ENCODE measurements around the gene TEF. TPM values are rescaled to one million over a fixed set of nuclear protein-coding genes. Genes with fewer than 3 reads are reported as not detected.

Gene TEF
- total RNA-seq, 2 experiments from 2014 or later, result 1.7 to 1.9 TPM

DNA sequence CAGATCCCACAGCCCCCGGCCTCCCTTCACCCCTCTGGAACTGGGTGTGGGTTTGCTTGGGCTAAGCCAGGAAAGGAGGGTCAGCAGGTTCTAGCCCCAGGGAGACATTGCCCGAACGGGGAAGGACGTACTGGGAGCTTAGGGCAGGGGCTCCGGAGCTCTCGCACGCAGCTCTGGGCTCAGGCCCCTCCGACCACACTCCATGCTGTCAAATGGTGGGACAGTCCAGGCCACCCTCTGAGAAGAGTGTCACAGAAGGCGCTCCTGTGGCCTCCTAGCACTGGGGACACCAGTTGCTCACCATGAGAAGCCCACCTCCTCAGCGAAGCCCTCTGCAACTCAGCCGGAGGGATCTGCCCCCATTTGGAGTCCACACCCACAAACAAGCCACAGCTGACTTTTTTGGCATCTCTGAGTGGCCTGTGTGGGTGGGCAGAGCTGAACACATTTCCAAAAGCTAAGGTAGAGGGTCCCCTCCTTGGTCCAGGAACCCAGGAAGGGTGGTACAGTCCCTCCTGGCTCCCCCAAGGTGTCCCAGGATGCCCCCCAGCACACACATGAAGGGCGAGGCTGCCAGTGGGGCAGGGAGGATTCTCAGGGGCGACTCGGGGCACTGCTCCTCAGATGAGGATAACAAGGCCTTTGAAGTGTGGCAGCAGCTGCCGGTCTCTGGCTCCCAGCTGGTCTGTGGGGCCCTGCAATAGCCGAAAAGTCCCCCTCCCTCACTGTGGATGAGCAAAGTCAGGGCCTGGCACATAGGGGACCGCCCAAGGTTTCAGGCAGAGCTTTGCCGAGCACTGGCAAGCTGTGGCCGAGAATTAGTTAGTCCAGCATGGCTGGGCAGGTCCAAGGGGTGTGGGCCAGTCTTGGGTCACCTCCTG is 13.0 kb upstream of the TEF start:
- H3K4me1 Mint-ChIP-seq (ENCODE audit: low read depth), result peaks cover 6% of the 10 kb centered on the region
- intact Hi-C loops (cut with micrococcal nuclease), result no loop called here
- DNase-seq, result no peak
- no peaks in the 10 kb centered on the region for H3K36me3 Mint-ChIP-seq (ENCODE audit: low read depth)
- CTCF ChIA-PET, result no interaction called here
- H3K4me3 Mint-ChIP-seq, result no peak overlapping the region
- H3K9me3 Mint-ChIP-seq, result no peaks in the 10 kb centered on the region
- no peak overlapping the region for H3K27ac Mint-ChIP-seq
- H3K27me3 Mint-ChIP-seq (ENCODE audit: low read depth), result peaks cover 2% of the 10 kb centered on the region

DNA sequence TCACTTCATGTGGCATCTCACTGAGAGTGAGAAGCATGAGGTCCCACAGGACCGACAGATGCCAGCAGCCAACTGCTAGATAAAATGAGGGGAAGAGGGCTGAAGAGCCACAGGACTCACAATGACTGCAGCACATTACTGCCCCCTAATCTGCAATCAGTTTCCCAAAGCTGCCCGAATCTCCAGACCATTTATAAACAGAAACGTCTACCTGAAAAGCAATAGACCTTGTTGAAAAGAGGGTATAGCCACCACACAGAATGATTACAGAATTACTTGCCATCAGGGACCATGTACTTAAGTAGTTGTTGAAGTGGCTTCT is 12.4 kb upstream of the TEF start:
- Mint-ChIP-seq H3K4me3 (no peak overlapping the region), H3K36me3 (ENCODE audit: low read depth) (no peaks in the 10 kb centered on the region), H3K4me1 (ENCODE audit: low read depth) (peaks cover 6% of the 10 kb centered on the region), H3K27ac (no peak overlapping the region), H3K9me3 (no peaks in the 10 kb centered on the region), H3K27me3 (ENCODE audit: low read depth) (peaks cover 2% of the 10 kb centered on the region)
- DNase-seq, result no peak
- intact Hi-C loops (cut with micrococcal nuclease), result no loop called here
- CTCF ChIA-PET, result no interaction called here

GRCh38 chr22:41369837-41370236 is 11.9 kb upstream of the TEF start:
- Mint-ChIP-seq H3K36me3 (ENCODE audit: low read depth) (no peaks in the 10 kb centered on the region), H3K4me1 (ENCODE audit: low read depth) (peaks cover 6% of the 10 kb centered on the region), H3K4me3 (no peak overlapping the region), H3K27ac (no peak overlapping the region), H3K9me3 (no peaks in the 10 kb centered on the region), H3K27me3 (ENCODE audit: low read depth) (peaks cover 2% of the 10 kb centered on the region)
- intact Hi-C loops (cut with micrococcal nuclease), result no loop called here
- CTCF ChIA-PET, result no interaction called here
- DNase-seq, result no peak

GRCh38 chr22:41377846-41378245 is 3.9 kb upstream of the TEF start:
- Mint-ChIP-seq H3K27me3 (ENCODE audit: low read depth) (no peaks in the 10 kb centered on the region), H3K9me3 (no peaks in the 10 kb centered on the region), H3K36me3 (ENCODE audit: low read depth) (no peaks in the 10 kb centered on the region), H3K4me1 (ENCODE audit: low read depth) (peaks cover 8% of the 10 kb centered on the region), H3K27ac (no peak overlapping the region), H3K4me3 (no peak overlapping the region)
- intact Hi-C loops (cut with micrococcal nuclease), result no loop called here
- CTCF ChIA-PET, result interaction anchor here (1.1 kb wide), 1 partner anchor 26 kb away, joined by 5 read pairs; no protein-coding TSS in a partner anchor
- no peak for DNase-seq

DNA sequence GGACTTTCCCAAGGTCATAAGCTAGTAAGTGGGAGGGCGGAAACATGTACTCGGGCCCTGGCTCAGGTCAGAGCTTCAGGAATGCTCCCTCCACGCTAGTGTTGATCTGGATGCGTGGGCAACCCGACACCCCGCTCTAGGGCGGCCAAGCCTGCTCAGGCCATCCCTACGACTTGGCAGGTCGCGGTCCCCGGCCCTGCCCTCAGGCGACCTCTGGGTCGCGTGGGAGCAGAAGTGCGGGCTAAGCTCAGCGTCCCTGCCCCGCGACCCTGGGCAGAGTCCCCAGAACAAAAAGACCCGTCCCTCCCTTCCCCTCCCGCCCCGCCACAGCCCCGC is 781 bp upstream of the TEF start:
- Mint-ChIP-seq H3K27ac (no peak overlapping the region), H3K9me3 (no peaks in the 10 kb centered on the region), H3K4me1 (ENCODE audit: low read depth) (peaks cover 13% of the 10 kb centered on the region), H3K4me3 (peak overlapping the region; percentile 87), H3K36me3 (ENCODE audit: low read depth) (no peaks in the 10 kb centered on the region), H3K27me3 (ENCODE audit: low read depth) (no peaks in the 10 kb centered on the region)
- intact Hi-C loops (cut with micrococcal nuclease), result loop anchor here (1.0 to 5.0 kb wide), 10 partner anchors 63 to 524 kb away; partner anchors contain the start of genes ACO2, DESI1, RANGAP1 and RBX1
- CTCF ChIA-PET, result interaction anchor here (1.1 to 1.7 kb wide), 2 partner anchors 22 to 80 kb away, joined by 3 to 7 read pairs; partner anchors contain the start of gene ZC3H7B
- DNase-seq, result no peak

GRCh38 chr22:41382098-41382578 is 396 bp downstream of the TEF start:
- peaks cover 13% of the 10 kb centered on the region for H3K4me1 Mint-ChIP-seq (ENCODE audit: low read depth)
- peak; percentile 54 for DNase-seq
- H3K27ac Mint-ChIP-seq, result peak overlapping the region; percentile 72
- peak overlapping the region; percentile 87 for H3K4me3 Mint-ChIP-seq
- H3K27me3 Mint-ChIP-seq (ENCODE audit: low read depth), result no peaks in the 10 kb centered on the region
- intact Hi-C loops (cut with micrococcal nuclease), result loop anchor here (5.0 kb wide), 2 partner anchors 80 to 525 kb away; partner anchors contain the start of genes ST13, XPNPEP3 and ZC3H7B
- no peaks in the 10 kb centered on the region for H3K36me3 Mint-ChIP-seq (ENCODE audit: low read depth)
- CTCF ChIA-PET, result interaction anchor here (1.7 kb wide), 1 partner anchor 21 kb away, joined by 7 read pairs; no protein-coding TSS in a partner anchor
- H3K9me3 Mint-ChIP-seq, result no peaks in the 10 kb centered on the region

DNA sequence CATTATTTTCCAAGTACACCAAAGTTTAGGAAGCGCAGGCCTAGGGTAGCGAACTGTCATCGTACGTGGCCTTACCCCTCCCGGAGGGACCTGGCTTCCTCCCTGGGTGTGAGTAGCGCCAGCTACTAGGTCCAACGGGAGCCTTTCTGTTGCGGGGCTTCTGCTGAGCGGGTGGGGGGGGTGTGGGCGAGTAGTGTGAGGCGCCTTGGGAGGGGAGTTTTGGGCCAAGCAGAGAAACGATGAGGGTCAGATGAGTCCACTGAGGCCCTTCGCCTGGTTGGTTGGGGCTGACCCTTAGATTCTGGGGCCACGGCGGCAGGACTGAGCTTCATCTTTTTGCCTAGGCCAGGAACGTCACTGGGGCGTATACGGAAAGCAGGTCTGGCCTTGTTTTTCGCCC is 868 bp downstream of the TEF start:
- intact Hi-C loops (cut with micrococcal nuclease), result loop anchor here (5.0 kb wide), 2 partner anchors 80 to 525 kb away; partner anchors contain the start of genes ST13, XPNPEP3 and ZC3H7B
- Mint-ChIP-seq H3K27me3 (ENCODE audit: low read depth) (no peaks in the 10 kb centered on the region), H3K4me3 (peak overlapping the region; percentile 87), H3K27ac (no peak overlapping the region), H3K36me3 (ENCODE audit: low read depth) (no peaks in the 10 kb centered on the region), H3K9me3 (no peaks in the 10 kb centered on the region), H3K4me1 (ENCODE audit: low read depth) (peaks cover 13% of the 10 kb centered on the region)
- CTCF ChIA-PET, result interaction anchor here (3.1 kb wide), 1 partner anchor 21 kb away, joined by 9 read pairs; no protein-coding TSS in a partner anchor
- DNase-seq, result no peak

DNA sequence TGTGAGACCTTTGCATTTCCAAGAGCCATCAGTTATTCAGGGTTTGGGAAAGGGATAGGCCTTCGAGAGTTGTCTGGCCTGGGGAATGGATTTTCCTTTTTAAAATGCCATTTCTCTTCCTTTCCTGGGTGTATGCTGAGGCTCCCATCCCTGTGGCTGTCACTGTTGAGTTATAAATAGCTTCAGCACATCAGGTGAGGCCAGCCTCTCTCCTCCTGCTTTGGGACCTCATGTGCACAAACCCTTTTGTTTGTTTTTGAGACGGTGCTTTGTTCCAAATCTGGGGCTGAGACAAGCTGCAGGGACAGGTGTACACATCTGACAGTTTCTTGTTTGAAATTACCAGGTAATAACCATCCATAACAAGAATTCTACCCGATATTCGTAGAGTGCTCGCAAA is 1.3 kb downstream of the TEF start:
- intact Hi-C loops (cut with micrococcal nuclease), result loop anchor here (5.0 kb wide), 2 partner anchors 81 to 526 kb away; partner anchors contain the start of genes ST13, XPNPEP3 and ZC3H7B
- no peak overlapping the region for H3K27ac Mint-ChIP-seq
- DNase-seq, result no peak
- peaks cover 13% of the 10 kb centered on the region for H3K4me1 Mint-ChIP-seq (ENCODE audit: low read depth)
- no peaks in the 10 kb centered on the region for H3K9me3 Mint-ChIP-seq
- H3K27me3 Mint-ChIP-seq (ENCODE audit: low read depth), result no peaks in the 10 kb centered on the region
- H3K36me3 Mint-ChIP-seq (ENCODE audit: low read depth), result no peaks in the 10 kb centered on the region
- H3K4me3 Mint-ChIP-seq, result peak overlapping the region; percentile 87
- CTCF ChIA-PET, result interaction anchor here (3.1 kb wide), 1 partner anchor 21 kb away, joined by 9 read pairs; no protein-coding TSS in a partner anchor

- intact Hi-C loops (cut with micrococcal nuclease), result loop anchor here (5.0 kb wide), 2 partner anchors 82 to 527 kb away; partner anchors contain the start of genes ST13, XPNPEP3 and ZC3H7B
- H3K4me1 Mint-ChIP-seq (ENCODE audit: low read depth), result peaks cover 13% of the 10 kb centered on the region
- no peak for DNase-seq
- no peaks in the 10 kb centered on the region for H3K9me3 Mint-ChIP-seq
- no peak overlapping the region for H3K27ac Mint-ChIP-seq
- H3K27me3 Mint-ChIP-seq (ENCODE audit: low read depth), result no peaks in the 10 kb centered on the region
- no peak overlapping the region for H3K4me3 Mint-ChIP-seq
- CTCF ChIA-PET, result interaction anchor here (0.6 to 3.1 kb wide), 2 partner anchors 20 to 134 kb away, joined by 3 to 9 read pairs; no protein-coding TSS in a partner anchor
- H3K36me3 Mint-ChIP-seq (ENCODE audit: low read depth), result peaks cover 2% of the 10 kb centered on the region
Measured at GRCh38 chr22:41384128-41384527, 2.4 kb downstream of the TEF start.

GRCh38 chr22:41387341-41387740 is 5.6 kb downstream of the TEF start:
- Mint-ChIP-seq H3K27ac (no peak overlapping the region), H3K27me3 (ENCODE audit: low read depth) (no peaks in the 10 kb centered on the region), H3K36me3 (ENCODE audit: low read depth) (peaks cover 5% of the 10 kb centered on the region), H3K4me1 (ENCODE audit: low read depth) (peaks cover 8% of the 10 kb centered on the region), H3K9me3 (no peaks in the 10 kb centered on the region), H3K4me3 (no peak overlapping the region)
- intact Hi-C loops (cut with micrococcal nuclease), result no loop called here
- CTCF ChIA-PET, result no interaction called here
- DNase-seq, result no peak

DNA sequence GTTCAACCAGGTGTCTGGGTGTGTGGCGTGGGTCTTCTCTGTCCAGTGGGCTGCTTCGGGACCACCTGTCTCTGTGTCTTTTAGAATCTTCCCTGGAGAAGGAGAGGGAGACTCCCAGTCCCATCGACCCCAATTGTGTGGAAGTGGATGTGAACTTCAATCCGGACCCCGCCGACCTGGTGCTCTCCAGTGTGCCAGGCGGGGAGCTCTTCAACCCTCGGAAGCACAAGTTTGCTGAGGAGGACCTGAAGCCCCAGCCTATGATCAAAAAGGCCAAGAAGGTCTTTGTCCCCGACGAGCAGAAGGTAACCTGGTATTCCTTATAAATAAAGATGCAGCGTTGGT is 12.2 kb downstream of the TEF start:
- CTCF ChIA-PET, result no interaction called here
- no peaks in the 10 kb centered on the region for H3K27me3 Mint-ChIP-seq (ENCODE audit: low read depth)
- H3K4me3 Mint-ChIP-seq, result no peak overlapping the region
- intact Hi-C loops (cut with micrococcal nuclease), result no loop called here
- DNase-seq, result no peak
- no peak overlapping the region for H3K27ac Mint-ChIP-seq
- H3K4me1 Mint-ChIP-seq (ENCODE audit: low read depth), result no peaks in the 10 kb centered on the region
- peaks cover 6% of the 10 kb centered on the region for H3K36me3 Mint-ChIP-seq (ENCODE audit: low read depth)
- H3K9me3 Mint-ChIP-seq, result no peaks in the 10 kb centered on the region

GRCh38 chr22:41395531-41396240 is 13.9 kb downstream of the TEF start:
- CTCF ChIA-PET, result no interaction called here
- H3K9me3 Mint-ChIP-seq, result no peaks in the 10 kb centered on the region
- H3K4me3 Mint-ChIP-seq, result no peak overlapping the region
- H3K4me1 Mint-ChIP-seq (ENCODE audit: low read depth), result no peaks in the 10 kb centered on the region
- no peak overlapping the region for H3K27ac Mint-ChIP-seq
- intact Hi-C loops (cut with micrococcal nuclease), result no loop called here
- H3K36me3 Mint-ChIP-seq (ENCODE audit: low read depth), result peaks cover 3% of the 10 kb centered on the region
- H3K27me3 Mint-ChIP-seq (ENCODE audit: low read depth), result no peaks in the 10 kb centered on the region
- DNase-seq, result no peak

Measured in activated naive CD4-positive, alpha-beta T cell treated with anti-CD3 and anti-CD28 coated beads for 36 hours (primary cell).